ENCODE data around the gene MAGI1. TPM values are rescaled to one million over a fixed set of nuclear protein-coding genes. Genes with fewer than 3 reads are reported as not detected.

Gene MAGI1
- total and polyA plus RNA-seq, 10 donors: 3.5 to 104 (median 62.3) TPM

DNA sequence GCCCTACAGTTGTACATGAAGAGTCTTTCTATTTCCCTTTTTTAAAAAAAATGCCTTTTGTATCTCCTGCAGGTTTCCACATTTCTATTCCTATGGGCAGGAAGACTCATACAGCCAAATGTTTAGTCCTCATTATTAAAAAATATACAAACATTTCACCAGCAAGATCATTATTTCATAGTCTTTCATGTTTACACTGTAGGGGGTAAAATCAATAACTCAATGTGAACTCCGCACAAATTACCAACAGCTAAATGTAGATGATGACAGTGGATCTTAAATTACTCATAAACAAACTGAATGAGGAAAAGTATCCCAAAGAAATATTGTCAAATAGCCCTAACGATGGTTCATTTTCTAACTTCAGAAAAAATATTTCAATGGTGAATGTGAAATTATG, 99.5 kb downstream of the MAGI1 start:
- WGBS, 5 donors: 89 to 97% (median 90%) methylated on average over 2 of the region's 2 CpGs
- TF ChIP-seq POLR2A (IDR thresholded peaks at IDR 0.05) (no peak), CTCF (IDR thresholded peaks at IDR 0.05 in 8 of 11, conservative IDR thresholded peaks at IDR 0.05 in 3 of 11) (no peak), POLR2AphosphoS5 (IDR thresholded peaks at IDR 0.05) (no peak)
- no peaks in the 10 kb centered on the region for H3K36me3 ChIP-seq
- H3K27ac ChIP-seq: peak overlapping the region in 2 of 8 donors; percentile 37 to 70
- H3K9me3 ChIP-seq: no peaks in the 10 kb centered on the region
- H3K27me3 ChIP-seq (replicated peaks in 1 of 7): no peaks in the 10 kb centered on the region
- no peak overlapping the region for H3K4me3 ChIP-seq
- H3K4me1 ChIP-seq: peaks cover 0 to 18% (median 3%) of the 10 kb centered on the region in 6 donors
- DNase-seq: no peak
- intact Hi-C loops (cut with DNase I; ENCODE audit: low total_unique reads): no loop called here

DNA sequence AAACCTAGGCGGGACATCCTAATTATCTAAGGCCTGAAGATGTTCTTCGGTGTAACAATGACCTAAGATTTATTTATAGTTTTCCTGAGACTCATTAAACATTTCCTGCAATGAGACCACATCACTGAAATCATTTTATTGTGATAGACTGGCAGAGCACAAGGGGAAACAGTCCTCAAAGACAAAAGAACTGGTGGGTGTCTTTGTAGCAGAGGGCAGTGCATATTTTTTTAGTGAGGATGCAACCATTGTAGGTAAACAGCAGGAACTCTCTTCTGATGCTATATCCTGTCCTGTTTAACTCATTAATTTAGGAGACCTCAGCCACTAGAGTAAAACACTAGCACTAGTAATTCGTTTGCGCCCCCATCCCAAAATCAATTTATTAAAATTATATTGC, 100.0 kb downstream of the MAGI1 start:
- 62 to 75% (median 71%) methylated on average over 4 of the region's 4 CpGs for WGBS, 5 donors
- Histone ChIP-seq H3K27me3 (replicated peaks in 1 of 7) (no peaks in the 10 kb centered on the region), H3K27ac (peak overlapping the region in 5 of 8 donors; percentile 20 to 70 (median 67)), H3K36me3 (no peaks in the 10 kb centered on the region), H3K4me3 (no peak overlapping the region), H3K9me3 (peaks cover 0 to 5% (median 0%) of the 10 kb centered on the region in 8 donors), H3K4me1 (peaks cover 0 to 18% (median 3%) of the 10 kb centered on the region in 6 donors)
- DNase-seq: no peak
- no peak for TF ChIP-seq POLR2A (IDR thresholded peaks at IDR 0.05)
- no peak for TF ChIP-seq POLR2AphosphoS5 (IDR thresholded peaks at IDR 0.05)
- TF ChIP-seq CTCF (IDR thresholded peaks at IDR 0.05 in 8 of 11, conservative IDR thresholded peaks at IDR 0.05 in 3 of 11): no peak
- intact Hi-C loops (cut with DNase I; ENCODE audit: low total_unique reads): no loop called here

DNA sequence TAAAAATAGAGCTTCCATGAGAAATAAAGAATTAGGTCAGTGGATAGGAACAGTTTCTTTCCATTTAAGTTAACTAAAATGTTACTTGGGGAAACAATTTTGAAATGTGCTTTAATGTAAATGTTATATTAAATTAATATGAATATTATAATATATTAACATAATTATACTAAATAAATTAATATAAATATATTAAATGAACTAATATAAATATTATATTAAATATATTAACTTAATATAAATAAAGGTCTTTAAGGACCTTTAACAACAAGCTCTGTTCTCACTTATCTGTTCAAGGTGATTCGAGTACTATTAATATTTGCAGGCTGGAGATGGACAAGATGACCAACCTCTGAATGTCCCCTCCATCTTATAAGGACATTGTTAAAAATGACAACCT, 100.6 kb downstream of the MAGI1 start:
- Histone ChIP-seq H3K4me1 (peaks cover 0 to 18% (median 3%) of the 10 kb centered on the region in 6 donors), H3K27me3 (replicated peaks in 1 of 7) (no peaks in the 10 kb centered on the region), H3K9me3 (peaks cover 0 to 10% (median 4%) of the 10 kb centered on the region in 8 donors), H3K36me3 (no peaks in the 10 kb centered on the region), H3K27ac (peak overlapping the region in 7 of 8 donors; percentile 17 to 70 (median 49)), H3K4me3 (no peak overlapping the region)
- intact Hi-C loops (cut with DNase I; ENCODE audit: low total_unique reads): no loop called here
- 71 to 88% (median 73%) methylated on average over 1 of the region's 1 CpG for WGBS, 5 donors
- DNase-seq: no peak
- TF ChIP-seq POLR2AphosphoS5 (IDR thresholded peaks at IDR 0.05): no peak
- TF ChIP-seq CTCF (IDR thresholded peaks at IDR 0.05 in 8 of 11, conservative IDR thresholded peaks at IDR 0.05 in 3 of 11): no peak
- no peak for TF ChIP-seq POLR2A (IDR thresholded peaks at IDR 0.05)

- Histone ChIP-seq H3K27me3 (replicated peaks in 1 of 7) (no peaks in the 10 kb centered on the region), H3K4me1 (peaks cover 0 to 18% (median 3%) of the 10 kb centered on the region in 6 donors), H3K36me3 (no peaks in the 10 kb centered on the region), H3K27ac (peak overlapping the region; percentile 17 to 70 (median 44)), H3K4me3 (no peak overlapping the region), H3K9me3 (peaks cover 0 to 19% (median 11%) of the 10 kb centered on the region in 8 donors)
- WGBS, 5 donors: 8 to 26% (median 13%) methylated on average over 5 of the region's 5 CpGs
- DNase-seq: no peak
- TF ChIP-seq POLR2AphosphoS5 (IDR thresholded peaks at IDR 0.05): peak in 2 of 3 donors; percentile 55 to 67
- TF ChIP-seq CTCF (IDR thresholded peaks at IDR 0.05 in 8 of 11, conservative IDR thresholded peaks at IDR 0.05 in 3 of 11): no peak
- intact Hi-C loops (cut with DNase I; ENCODE audit: low total_unique reads): no loop called here
Observed at GRCh38 chr3:65936908-65937638, 101.6 kb downstream of the MAGI1 start.
